ENCODE results near the gene MRC2. TPM values are rescaled to one million over a fixed set of nuclear protein-coding genes. Genes with fewer than 3 reads are reported as not detected.

Gene MRC2
- polyA plus RNA-seq, 6 donors from 2014 or later, result not detected

DNA sequence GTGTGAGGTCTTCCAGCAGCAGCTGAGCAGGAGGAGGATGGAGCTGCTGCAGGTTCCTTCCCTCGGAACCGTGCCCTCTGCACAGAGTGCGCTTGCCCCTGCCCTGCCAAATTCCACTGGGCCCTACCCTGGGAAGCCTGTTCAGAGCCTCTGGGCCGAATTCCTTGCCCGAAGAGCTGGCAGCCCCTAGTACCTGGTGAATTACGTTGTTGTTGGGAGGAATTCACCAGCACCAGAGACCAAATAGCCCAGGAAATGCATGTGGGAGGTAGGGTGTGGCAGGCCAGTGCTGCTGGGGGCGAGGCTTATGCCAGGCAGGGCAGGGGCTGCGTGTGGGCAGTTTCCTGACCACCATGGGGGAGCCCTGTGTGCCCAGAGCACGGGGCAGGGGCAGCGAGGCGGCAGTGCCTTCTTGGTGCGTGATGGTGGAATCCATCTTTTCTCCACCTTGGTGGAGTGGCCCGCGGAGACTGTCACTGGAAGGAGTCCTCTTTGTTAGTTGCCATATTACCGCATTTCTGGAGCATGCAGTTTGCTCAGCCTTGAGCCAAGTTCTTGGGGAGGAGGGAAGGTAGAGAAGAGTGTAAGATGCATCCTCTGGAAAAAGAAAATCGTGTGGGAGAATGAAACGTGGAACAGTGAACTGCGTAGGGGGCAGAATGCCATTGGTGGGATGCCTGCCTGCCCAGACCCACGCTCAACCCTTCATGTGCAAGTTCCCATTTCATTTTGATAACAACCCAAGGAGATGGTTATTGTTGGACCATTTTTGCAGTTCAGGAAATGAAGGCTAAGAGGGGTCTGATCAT is 2.3 kb downstream of the MRC2 start:
- no peaks in the 10 kb centered on the region for H3K36me3 Mint-ChIP-seq
- no peak for DNase-seq
- peaks cover 15 to 61% (median 38%) of the 10 kb centered on the region in 3 donors for H3K27me3 Mint-ChIP-seq
- peaks cover 13 to 17% (median 14%) of the 10 kb centered on the region in 3 donors for H3K4me1 Mint-ChIP-seq
- no peaks in the 10 kb centered on the region for H3K9me3 Mint-ChIP-seq
- ATAC-seq (ENCODE audit: low read depth in 2 of 2), result no peak
- H3K4me3 Mint-ChIP-seq, result peak overlapping the region in 2 of 8 donors; percentile 35 to 40
- H3K27ac Mint-ChIP-seq, result no peak overlapping the region

DNA sequence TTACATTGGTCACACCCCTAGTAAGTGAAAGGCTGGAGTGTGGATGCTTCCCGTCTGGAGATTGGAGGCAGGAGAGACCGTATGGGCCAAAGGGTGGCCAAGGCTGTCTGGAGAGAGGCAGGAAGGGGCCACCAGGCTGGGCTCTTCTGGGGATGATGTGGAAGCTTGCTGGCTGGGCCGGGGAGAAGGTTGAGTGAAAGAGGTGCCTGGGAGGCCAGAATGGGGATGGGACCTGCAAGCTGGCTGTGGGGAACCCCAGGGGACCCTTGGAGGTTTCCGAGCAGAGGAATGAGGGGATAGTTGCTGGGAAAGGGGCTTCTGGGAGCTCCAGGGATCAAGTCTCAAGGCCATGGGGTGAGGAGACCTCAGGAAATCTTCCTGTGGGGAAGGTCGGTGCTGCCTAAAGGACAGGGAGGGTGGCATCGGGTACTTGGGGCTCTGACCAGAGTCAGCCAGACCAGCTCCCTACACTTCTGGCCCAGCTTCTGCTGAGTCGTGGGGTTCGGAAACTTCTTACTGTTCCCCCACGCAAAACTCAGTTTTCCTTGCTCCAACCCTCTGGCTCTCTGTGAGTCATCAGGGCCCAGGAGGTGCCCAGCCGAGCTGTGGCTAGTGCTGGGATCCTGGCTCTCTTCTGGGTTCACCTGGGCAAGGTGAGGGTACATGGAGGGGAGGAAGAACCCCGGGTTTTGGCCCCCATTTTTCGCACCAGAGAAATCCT is 3.1 kb downstream of the MRC2 start:
- Mint-ChIP-seq H3K4me1 (peaks cover 13 to 17% (median 14%) of the 10 kb centered on the region in 3 donors), H3K27ac (no peak overlapping the region), H3K27me3 (peaks cover 15 to 59% (median 38%) of the 10 kb centered on the region in 3 donors), H3K36me3 (no peaks in the 10 kb centered on the region), H3K9me3 (no peaks in the 10 kb centered on the region), H3K4me3 (peak overlapping the region in 2 of 8 donors; percentile 12 to 35)
- ATAC-seq (ENCODE audit: low read depth in 2 of 2) (no peak), DNase-seq (no peak)

DNA sequence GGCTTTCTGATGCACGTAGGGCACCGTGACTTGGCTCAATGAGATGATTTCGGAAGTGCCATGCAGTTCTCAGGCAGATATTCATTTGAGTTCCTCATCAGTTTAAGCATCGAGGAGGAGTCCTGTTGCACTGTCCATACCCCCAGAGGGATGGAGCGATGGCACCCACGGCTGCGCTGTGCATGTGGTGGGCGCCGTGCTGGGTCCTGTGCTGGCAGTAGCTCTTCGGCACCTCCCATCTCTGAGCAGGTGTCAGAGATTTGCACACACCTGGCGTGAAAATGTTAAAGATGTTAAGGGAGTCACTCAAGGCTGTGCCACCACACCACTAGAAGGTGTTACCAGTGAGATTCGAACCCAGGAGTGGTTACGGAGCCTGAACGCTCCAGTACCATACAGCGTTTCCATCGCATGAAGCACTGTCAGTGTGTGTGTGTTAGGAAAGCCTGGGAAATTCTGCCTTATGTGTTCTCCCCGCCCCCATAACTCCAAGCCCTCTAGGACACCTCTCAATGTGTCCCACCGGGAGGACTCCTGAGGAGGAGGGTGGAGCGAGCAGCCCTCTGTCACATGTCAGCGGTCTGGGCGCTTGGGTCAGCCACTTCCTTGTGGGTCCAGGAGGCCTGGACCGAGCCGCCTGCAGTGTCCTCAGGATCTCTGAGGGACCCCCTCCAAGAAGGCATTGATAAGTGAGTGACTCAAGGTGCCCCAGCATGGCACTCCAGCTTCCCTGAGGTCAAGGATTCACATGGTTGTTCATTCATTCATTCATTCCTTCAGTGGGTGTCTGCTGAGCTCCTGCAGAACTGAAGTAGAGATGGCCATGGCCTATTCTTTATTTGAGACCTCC is 3.8 kb downstream of the MRC2 start:
- DNase-seq (no peak), ATAC-seq (ENCODE audit: low read depth in 2 of 2) (no peak)
- peak overlapping the region in 1 of 8 donors; percentile 12 for H3K4me3 Mint-ChIP-seq
- H3K36me3 Mint-ChIP-seq, result no peaks in the 10 kb centered on the region
- H3K4me1 Mint-ChIP-seq, result peaks cover 13 to 17% (median 14%) of the 10 kb centered on the region in 3 donors
- peaks cover 15 to 51% (median 38%) of the 10 kb centered on the region in 3 donors for H3K27me3 Mint-ChIP-seq
- no peak overlapping the region for H3K27ac Mint-ChIP-seq
- H3K9me3 Mint-ChIP-seq, result no peaks in the 10 kb centered on the region

DNA sequence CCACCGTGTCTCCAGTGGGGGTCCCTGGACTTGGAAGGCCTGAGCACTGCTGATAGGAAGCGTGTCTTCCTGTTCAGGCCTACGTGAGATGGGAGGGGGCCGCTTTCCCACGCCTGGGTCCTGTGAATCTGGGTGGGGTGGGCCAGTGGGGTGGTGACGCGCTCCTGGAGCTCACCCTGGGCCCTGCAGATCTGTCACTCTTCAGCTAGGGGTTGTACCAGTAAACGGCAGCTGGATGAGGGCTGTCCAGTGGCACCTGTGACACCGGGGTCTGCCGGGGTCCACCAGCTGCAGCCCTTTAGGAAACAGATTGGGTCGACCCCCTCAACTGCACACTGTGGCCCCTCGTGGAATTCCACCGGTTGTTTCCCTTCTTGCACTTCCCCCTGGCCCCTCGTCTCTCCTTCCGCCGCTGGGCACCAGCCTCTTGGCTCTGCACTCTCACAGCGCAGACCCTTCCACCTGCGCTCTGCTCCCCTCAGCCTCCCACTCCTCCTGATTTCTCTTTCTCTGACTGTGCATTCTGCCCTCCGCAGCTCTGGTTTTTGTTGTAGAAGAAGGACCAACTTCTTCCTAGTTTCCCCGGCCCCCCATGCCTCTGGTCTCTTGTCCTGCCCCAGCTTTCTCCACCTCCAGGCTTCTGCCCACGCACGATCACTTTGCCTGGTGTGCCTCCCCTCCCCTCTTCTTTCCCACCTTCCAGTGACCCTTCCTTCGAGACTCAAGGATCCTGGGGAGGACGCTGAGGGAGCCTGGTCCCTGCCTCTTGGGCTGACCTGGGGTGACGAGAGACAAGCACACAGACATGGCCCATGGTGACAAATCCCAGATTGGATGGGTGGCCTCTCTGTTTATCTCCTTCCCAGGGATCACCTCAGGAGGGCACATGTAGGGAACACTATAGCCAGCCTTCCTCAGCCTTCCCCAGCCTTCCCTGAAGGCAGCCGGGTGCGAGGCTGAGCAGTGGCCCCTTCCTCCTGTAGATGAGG is 4.8 kb downstream of the MRC2 start:
- H3K9me3 Mint-ChIP-seq, result no peaks in the 10 kb centered on the region

DNA sequence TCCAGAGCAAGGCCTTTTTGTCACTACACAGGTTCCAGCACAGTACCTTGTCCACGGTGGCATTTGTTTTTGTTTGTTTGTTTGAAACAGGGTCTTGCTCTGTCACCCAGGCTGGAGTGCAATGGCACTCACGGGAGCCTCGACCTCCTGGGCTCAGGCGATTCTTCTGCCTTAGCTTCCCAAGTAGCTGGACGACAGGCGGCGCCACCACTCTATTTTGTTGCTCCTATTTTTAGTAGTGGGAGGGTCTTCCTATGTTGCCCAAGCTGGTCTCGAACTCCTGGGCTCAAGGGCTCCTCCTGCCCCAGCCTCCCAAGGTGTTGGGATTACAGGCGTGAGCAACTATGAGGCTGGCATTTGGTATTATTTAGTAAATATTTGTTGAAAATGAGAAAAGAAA is 10.3 kb downstream of the MRC2 start:
- no peaks in the 10 kb centered on the region for H3K27me3 Mint-ChIP-seq
- ATAC-seq (ENCODE audit: low read depth in 2 of 2) (no peak), DNase-seq (no peak)
- no peaks in the 10 kb centered on the region for H3K9me3 Mint-ChIP-seq
- H3K4me3 Mint-ChIP-seq, result no peak overlapping the region
- H3K36me3 Mint-ChIP-seq, result no peaks in the 10 kb centered on the region
- H3K27ac Mint-ChIP-seq, result no peak overlapping the region
- no peaks in the 10 kb centered on the region for H3K4me1 Mint-ChIP-seq

More for the DNA sequence above, 4.8 kb downstream of the MRC2 start:
- Mint-ChIP-seq H3K4me3 (no peak overlapping the region), H3K27ac (no peak overlapping the region), H3K27me3 (peaks cover 15 to 42% (median 38%) of the 10 kb centered on the region in 3 donors), H3K36me3 (no peaks in the 10 kb centered on the region), H3K4me1 (peaks cover 8 to 14% (median 13%) of the 10 kb centered on the region in 3 donors)
- DNase-seq (no peak), ATAC-seq (ENCODE audit: low read depth in 2 of 2) (no peak)

DNA sequence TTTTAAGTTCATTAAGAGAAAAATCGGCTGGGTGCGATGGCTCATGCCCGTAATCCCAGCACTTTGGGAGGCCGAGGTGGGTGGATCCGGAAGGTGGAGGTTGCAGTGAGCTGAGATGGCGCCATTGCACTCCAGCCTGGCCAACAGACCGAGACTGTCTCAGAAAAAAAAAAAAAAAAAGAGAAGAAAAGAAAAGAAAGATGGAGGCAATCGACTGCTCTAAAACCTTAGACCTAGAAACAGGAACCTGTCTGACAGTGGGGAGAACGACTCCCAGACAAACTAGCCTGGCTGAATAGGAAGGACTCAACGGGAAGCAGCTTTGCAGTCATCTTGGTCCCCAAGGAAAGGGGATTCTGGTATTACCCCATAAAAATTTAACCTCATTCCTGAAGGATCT is 13.7 kb downstream of the MRC2 start:
- ATAC-seq (ENCODE audit: low read depth in 2 of 2) (no peak), DNase-seq (no peak)
- Mint-ChIP-seq H3K27ac (no peak overlapping the region), H3K36me3 (no peaks in the 10 kb centered on the region), H3K4me1 (no peaks in the 10 kb centered on the region), H3K9me3 (no peaks in the 10 kb centered on the region), H3K4me3 (no peak overlapping the region), H3K27me3 (no peaks in the 10 kb centered on the region)

DNA sequence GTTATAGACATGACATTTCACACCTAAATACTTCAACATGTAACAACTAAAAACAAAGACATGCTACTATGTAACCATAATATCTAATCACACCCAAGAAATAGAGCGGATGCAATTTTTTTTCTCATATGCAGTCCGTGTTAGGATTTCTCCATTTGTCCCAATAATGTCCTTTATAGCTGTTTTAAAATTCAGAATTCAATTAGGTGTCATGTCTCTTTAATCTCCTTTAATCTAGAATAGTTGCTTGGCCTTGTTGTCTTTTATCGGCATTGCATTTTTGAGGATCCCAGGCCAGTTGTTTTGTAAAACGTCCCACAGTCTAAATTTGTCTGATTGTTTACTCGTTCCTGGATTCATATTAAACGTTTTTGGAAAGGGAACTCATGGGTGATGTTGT is 14.5 kb downstream of the MRC2 start:
- Mint-ChIP-seq H3K27ac (no peak overlapping the region), H3K36me3 (no peaks in the 10 kb centered on the region), H3K4me1 (no peaks in the 10 kb centered on the region), H3K9me3 (no peaks in the 10 kb centered on the region), H3K4me3 (no peak overlapping the region), H3K27me3 (no peaks in the 10 kb centered on the region)
- ATAC-seq (ENCODE audit: low read depth in 2 of 2) (no peak), DNase-seq (no peak)

DNA sequence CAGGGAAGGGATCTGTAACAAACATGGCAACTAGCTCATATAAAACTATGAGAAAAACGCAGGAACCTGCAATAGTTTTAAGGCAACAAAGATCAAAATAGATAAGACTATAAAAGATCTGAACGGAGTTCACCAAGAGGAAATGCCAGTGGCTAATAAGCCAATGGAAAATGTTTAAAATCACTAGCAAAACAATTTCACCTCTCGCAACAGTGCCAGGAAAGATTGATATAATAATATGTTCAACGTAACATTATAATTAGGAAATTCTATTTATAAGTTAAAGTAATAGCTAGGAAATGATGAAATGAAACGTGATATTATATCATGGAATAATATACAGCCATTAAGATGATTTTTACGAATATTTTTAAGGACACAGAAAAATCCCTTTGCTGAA is 16.0 kb downstream of the MRC2 start:
- Mint-ChIP-seq H3K27me3 (no peaks in the 10 kb centered on the region), H3K4me3 (no peak overlapping the region), H3K27ac (no peak overlapping the region), H3K4me1 (no peaks in the 10 kb centered on the region), H3K36me3 (no peaks in the 10 kb centered on the region), H3K9me3 (no peaks in the 10 kb centered on the region)
- DNase-seq, result no peak
- ATAC-seq (ENCODE audit: low read depth in 2 of 2), result no peak

DNA sequence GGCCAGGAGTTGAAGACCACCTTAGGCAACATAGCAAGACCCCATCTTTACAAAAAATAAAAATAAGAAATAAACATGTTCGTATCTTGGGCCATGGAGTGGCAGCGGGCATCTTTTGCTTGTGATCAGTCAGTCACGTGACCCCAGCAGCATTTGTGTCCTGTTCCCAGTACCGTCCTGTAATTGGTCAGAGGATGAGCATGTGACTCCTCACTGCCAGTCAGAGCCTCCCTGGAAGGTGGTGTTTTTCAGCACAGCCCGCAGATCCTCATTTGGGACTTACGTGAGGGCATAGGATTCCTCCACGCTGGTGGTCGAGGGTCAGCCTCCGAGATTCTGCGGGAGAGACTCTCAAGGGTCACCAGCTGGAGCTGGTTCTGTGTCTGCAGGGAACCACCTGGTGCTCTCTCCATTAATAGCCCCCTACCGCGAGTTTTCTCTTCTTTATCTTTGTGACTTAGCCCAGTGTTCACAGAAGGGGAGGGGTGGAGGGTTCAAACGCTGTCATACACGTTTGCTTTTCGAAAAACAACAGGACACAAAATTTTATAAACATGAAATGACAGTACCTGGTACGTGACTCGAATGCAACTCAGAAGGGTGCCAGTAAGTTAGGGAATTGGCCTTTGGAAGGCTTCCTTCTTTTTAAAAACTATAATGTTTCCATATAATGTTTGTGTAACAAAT is 17.2 kb downstream of the MRC2 start:
- H3K4me1 Mint-ChIP-seq, result no peaks in the 10 kb centered on the region
- H3K36me3 Mint-ChIP-seq, result no peaks in the 10 kb centered on the region
- no peaks in the 10 kb centered on the region for H3K9me3 Mint-ChIP-seq
- DNase-seq (no peak), ATAC-seq (ENCODE audit: low read depth in 2 of 2) (no peak)
- H3K4me3 Mint-ChIP-seq, result no peak overlapping the region
- no peaks in the 10 kb centered on the region for H3K27me3 Mint-ChIP-seq
- no peak overlapping the region for H3K27ac Mint-ChIP-seq

DNA sequence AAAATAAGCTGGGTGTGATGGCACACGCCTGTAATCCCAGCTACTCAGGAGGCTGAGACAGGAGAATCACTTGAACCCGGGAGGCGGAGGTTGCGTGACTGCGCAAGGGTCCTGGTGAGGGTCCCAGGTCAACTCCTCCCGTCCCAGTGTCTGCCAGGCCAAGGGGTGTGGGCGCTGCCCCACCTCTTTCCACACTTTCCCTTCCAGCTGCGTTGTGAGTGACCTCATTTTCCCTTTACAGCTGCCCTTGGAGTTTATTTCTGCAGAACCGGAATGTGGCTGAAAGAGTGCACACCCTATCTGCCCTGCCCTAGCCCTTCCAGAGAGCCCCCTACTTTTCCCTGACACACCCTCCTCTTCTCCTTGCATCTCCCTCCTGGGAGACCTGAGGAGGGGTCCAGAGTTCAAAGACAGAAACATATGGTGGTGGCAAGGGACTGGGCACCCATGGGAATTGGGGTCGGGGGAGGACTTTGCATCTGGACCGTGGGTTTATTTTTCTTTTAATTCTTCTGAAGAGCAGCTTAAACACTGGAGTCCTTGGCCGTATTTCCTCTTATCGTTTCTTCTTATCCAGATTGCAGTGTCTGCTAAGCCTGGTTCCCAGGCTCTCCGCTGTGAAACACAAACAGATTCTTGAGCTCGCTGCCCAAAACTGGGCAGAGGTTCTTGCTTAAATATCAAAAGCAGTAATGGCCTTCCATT is 20.9 kb downstream of the MRC2 start:
- Mint-ChIP-seq H3K9me3 (no peaks in the 10 kb centered on the region), H3K36me3 (no peaks in the 10 kb centered on the region), H3K27me3 (no peaks in the 10 kb centered on the region), H3K4me3 (peak overlapping the region in 1 of 8 donors; percentile 10), H3K27ac (peak overlapping the region in 2 of 6 donors; percentile 79 to 88), H3K4me1 (peaks cover 17 to 20% (median 18%) of the 10 kb centered on the region in 3 donors)
- no peak for DNase-seq
- ATAC-seq (ENCODE audit: low read depth in 2 of 2), result no peak

DNA sequence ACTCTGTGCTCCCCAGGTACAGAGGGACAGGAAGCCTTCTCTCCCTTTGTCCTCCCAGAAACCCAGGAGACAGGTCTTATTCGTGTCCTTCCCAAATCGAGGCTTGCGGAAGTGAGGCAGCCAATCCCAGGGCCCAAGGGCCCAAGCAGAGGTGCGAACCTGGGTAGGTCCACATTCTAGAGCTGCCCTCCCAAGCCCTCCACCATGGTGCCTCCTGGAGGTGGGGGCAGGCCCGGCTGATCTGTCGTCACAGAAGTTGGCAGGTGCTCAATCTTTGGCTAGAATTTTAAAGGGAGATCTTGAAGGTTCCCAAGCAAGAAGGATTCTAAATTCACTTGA is 21.5 kb downstream of the MRC2 start:
- H3K27me3 Mint-ChIP-seq, result no peaks in the 10 kb centered on the region
- no peaks in the 10 kb centered on the region for H3K36me3 Mint-ChIP-seq
- DNase-seq, result no peak
- no peak overlapping the region for H3K4me3 Mint-ChIP-seq
- no peak overlapping the region for H3K27ac Mint-ChIP-seq
- H3K9me3 Mint-ChIP-seq, result no peaks in the 10 kb centered on the region
- peaks cover 21 to 24% (median 22%) of the 10 kb centered on the region in 3 donors for H3K4me1 Mint-ChIP-seq
- ATAC-seq (ENCODE audit: low read depth in 2 of 2), result no peak

DNA sequence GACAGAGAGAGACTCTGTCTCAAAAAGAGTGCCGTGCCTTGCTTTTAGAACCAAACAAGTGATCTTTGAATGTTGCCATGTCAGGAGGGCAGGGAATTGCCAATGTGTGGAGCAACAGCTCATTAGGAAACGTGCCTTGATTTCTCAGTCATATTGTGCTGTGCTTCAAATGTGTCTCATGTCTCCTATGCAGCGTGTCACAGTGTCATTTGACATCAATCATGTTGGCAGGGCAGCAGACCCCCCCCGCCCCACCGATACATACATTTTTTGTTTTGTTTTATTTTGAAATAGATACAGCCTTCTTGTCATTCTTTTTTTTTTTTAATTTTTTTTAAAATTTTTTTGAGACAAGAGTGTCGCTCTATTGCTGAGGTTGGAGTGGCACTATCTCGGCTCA is 22.1 kb downstream of the MRC2 start:
- H3K4me1 Mint-ChIP-seq, result peaks cover 22 to 24% (median 23%) of the 10 kb centered on the region in 3 donors
- no peak overlapping the region for H3K27ac Mint-ChIP-seq
- no peaks in the 10 kb centered on the region for H3K9me3 Mint-ChIP-seq
- H3K36me3 Mint-ChIP-seq, result no peaks in the 10 kb centered on the region
- no peak for ATAC-seq (ENCODE audit: low read depth in 2 of 2)
- no peak overlapping the region for H3K4me3 Mint-ChIP-seq
- no peak for DNase-seq
- H3K27me3 Mint-ChIP-seq, result no peaks in the 10 kb centered on the region
